GM18511 (cell line): ENCODE data around the gene KLHL1.
"Not testable (repeated sequence)": the region's sequence is repeated elsewhere in the genome, so short reads cannot be mapped to it uniquely, and the experiment has no call there.

Experiments used
- ATAC-seq: cut with Tn5 transposase; IDR thresholded peaks from one replicate; pipeline ENCODE4 v1.9.1; 2021; ENCODE audit warnings: mild to moderate bottlenecking, moderate library complexity; ENCODE audit not compliant: unreplicated experiment

KLHL1 gene

GRCh38 chr13:70108356-70109105 is at the start of gene KLHL1:
KLHL1 (minus strand) TSS chr13:70108452; CDS start chr13:70107699, 753 bp downstream.
- ATAC-seq = no peak

- ATAC-seq = not testable (repeated sequence)
Measured at GRCh38 chr13:70142658-70143057, 34.4 kb upstream of the KLHL1 start.

GRCh38 chr13:70128098-70128497 is 19.8 kb upstream of the KLHL1 start:
- ATAC-seq = no peak

- no peak for ATAC-seq
Measured at GRCh38 chr13:70125693-70126092, 17.4 kb upstream of the KLHL1 start.

GRCh38 chr13:70117338-70117905 is 9.2 kb upstream of the KLHL1 start:
- ATAC-seq = no peak

- ATAC-seq = no peak
Measured at GRCh38 chr13:70107498-70108281, 562 bp downstream of the KLHL1 start, which contains the start of gene ATXN8OS. ATXN8OS (plus strand) TSS chr13:70107826.

- ATAC-seq = no peak
Measured at GRCh38 chr13:70107125-70107497, 1.1 kb downstream of the KLHL1 start.

GRCh38 chr13:70104481-70104880 is 3.8 kb downstream of the KLHL1 start:
- ATAC-seq = no peak

GRCh38 chr13:70098669-70099068 is 9.6 kb downstream of the KLHL1 start:
- ATAC-seq = no peak

GRCh38 chr13:70090036-70090723 is 18.1 kb downstream of the KLHL1 start:
- ATAC-seq = peak; percentile 83

GRCh38 chr13:70088926-70089325 is 19.3 kb downstream of the KLHL1 start:
- ATAC-seq = no peak

- no peak for ATAC-seq
Measured at GRCh38 chr13:70087247-70087646, 21.0 kb downstream of the KLHL1 start.

- no peak for ATAC-seq
Measured at GRCh38 chr13:70080012-70080411, 28.2 kb downstream of the KLHL1 start.

- no peak for ATAC-seq
Measured at GRCh38 chr13:70054572-70054971, 53.7 kb downstream of the KLHL1 start.

- no peak for ATAC-seq
Measured at GRCh38 chr13:70051531-70051930, 56.7 kb downstream of the KLHL1 start.

GRCh38 chr13:70043685-70044084 is 64.6 kb downstream of the KLHL1 start:
- ATAC-seq = peak; percentile 77

GRCh38 chr13:70042193-70042592 is 66.1 kb downstream of the KLHL1 start:
- peak; percentile 68 for ATAC-seq

GRCh38 chr13:70034286-70034685 is 74.0 kb downstream of the KLHL1 start:
- ATAC-seq = peak; percentile 48

- ATAC-seq = no peak
Measured at GRCh38 chr13:70027551-70027950, 80.7 kb downstream of the KLHL1 start.

GRCh38 chr13:70023516-70023915 is 84.7 kb downstream of the KLHL1 start:
- ATAC-seq = no peak

GRCh38 chr13:70022646-70023045 is 85.6 kb downstream of the KLHL1 start:
- ATAC-seq = no peak
